ENCODE data around the gene ARSG. TPM values are rescaled to one million over a fixed set of nuclear protein-coding genes. Genes with fewer than 3 reads are reported as not detected.

Gene ARSG
- total and polyA plus RNA-seq, 9 of the 15 experiments (the other 6 are each of a cell fraction or from before 2014, with no cell fraction given), result 1.0 to 5.6 (median 1.8) TPM

- Histone ChIP-seq H3K27me3 (ENCODE audit: control insufficient read depth in 2 of 2, insufficient read depth in 2 of 2, low read length in 2 of 2) (no peaks in the 10 kb centered on the region), H4K20me1 (replicated peaks; ENCODE audit: control insufficient read depth, insufficient read depth, low read length) (no peaks in the 10 kb centered on the region), H3K36me3 (ENCODE audit: control insufficient read depth, insufficient read depth, low read length) (no peaks in the 10 kb centered on the region), H2AFZ (ENCODE audit: low read depth, low read length) (no peak overlapping the region), H3K27ac (ENCODE audit: extremely low read depth, low read depth, low read length) (no peak overlapping the region), H3K4me3 (no peak overlapping the region), H3K9me1 (ENCODE audit: control insufficient read depth, insufficient read depth, low read length) (no peaks in the 10 kb centered on the region), H3K9ac (ENCODE audit: insufficient read depth in 1 of 2, low read depth in 2 of 2, low read length in 2 of 2) (no peak overlapping the region), H3K4me2 (ENCODE audit: insufficient read depth, low read length) (no peak overlapping the region), H3K79me2 (ENCODE audit: control insufficient read depth, insufficient read depth, low read length) (no peaks in the 10 kb centered on the region), H3K9me3 (replicated peaks; ENCODE audit: control insufficient read depth, insufficient read depth, low read depth, low read length) (no peaks in the 10 kb centered on the region), H3K4me1 (replicated peaks in 1 of 2; ENCODE audit: control insufficient read depth in 2 of 2, insufficient read depth in 2 of 2, low read length in 2 of 2) (peaks cover 17 to 41% of the 10 kb centered on the region in 2 experiments)
- in situ Hi-C loops (cut with MboI) (no loop called here), intact Hi-C loops (cut with micrococcal nuclease) (no loop called here)
- POLR2A ChIA-PET, result interaction anchor here (0.8 kb wide), 1 partner anchor 12 kb away, joined by 3 read pairs; no protein-coding TSS in a partner anchor
- ATAC-seq (no peak), DNase-seq (ENCODE audit: extremely low read depth in 1 of 4, low spot score in 3 of 4) (no peak), FAIRE-seq (no peak)
- WGBS (ENCODE audit: insufficient coverage, low coverage, missing lambda C conversion rate), result 88% methylated on average over 2 of the region's 2 CpGs
- CTCF ChIA-PET (ENCODE audit: low intra/inter-chr PET ratio), result no interaction called here
- TF ChIP-seq ZBTB12 (CRISPR knock-in tag; IDR thresholded peaks at IDR 0.05), result no peak
- BruUV-seq (replicated peaks), result no TSS peak
Measured at GRCh38 chr17:68440526-68440925, 149.2 kb downstream of the ARSG start.

- POLR2A ChIA-PET, result interaction anchor here (0.6 to 1.2 kb wide), 4 partner anchors 9 to 295 kb away, joined by 3 read pairs; partner anchors contain the start of gene ARSG
Measured at GRCh38 chr17:68441070-68441770, 149.9 kb downstream of the ARSG start.

More at GRCh38 chr17:68441070-68441770, 149.9 kb downstream of the ARSG start:
- Histone ChIP-seq H3K9me1 (ENCODE audit: control insufficient read depth, insufficient read depth, low read length) (no peaks in the 10 kb centered on the region), H4K20me1 (replicated peaks; ENCODE audit: control insufficient read depth, insufficient read depth, low read length) (no peaks in the 10 kb centered on the region), H3K79me2 (ENCODE audit: control insufficient read depth, insufficient read depth, low read length) (no peaks in the 10 kb centered on the region), H3K36me3 (ENCODE audit: control insufficient read depth, insufficient read depth, low read length) (no peaks in the 10 kb centered on the region), H3K4me3 (no peak overlapping the region), H3K27ac (ENCODE audit: extremely low read depth, low read depth, low read length) (no peak overlapping the region), H3K27me3 (ENCODE audit: control insufficient read depth in 2 of 2, insufficient read depth in 2 of 2, low read length in 2 of 2) (no peaks in the 10 kb centered on the region), H2AFZ (ENCODE audit: low read depth, low read length) (peak overlapping the region; percentile 46), H3K4me2 (ENCODE audit: insufficient read depth, low read length) (peak overlapping the region; percentile 36; the same call in 1 of the 2 replicates), H3K9me3 (replicated peaks; ENCODE audit: control insufficient read depth, insufficient read depth, low read depth, low read length) (no peaks in the 10 kb centered on the region), H3K9ac (ENCODE audit: insufficient read depth in 1 of 2, low read depth in 2 of 2, low read length in 2 of 2) (peak overlapping the region in 1 of 2 experiments; percentile 61; a peak in 2 of 4 replicates), H3K4me1 (replicated peaks in 1 of 2; ENCODE audit: control insufficient read depth in 2 of 2, insufficient read depth in 2 of 2, low read length in 2 of 2) (peaks cover 11 to 35% of the 10 kb centered on the region in 2 experiments)
- ATAC-seq, result peak; percentile 70
- in situ Hi-C loops (cut with MboI), result no loop called here
- FAIRE-seq, result no peak
- intact Hi-C loops (cut with micrococcal nuclease), result no loop called here
- WGBS (ENCODE audit: insufficient coverage, low coverage, missing lambda C conversion rate), result 19% methylated on average over 14 of the region's 14 CpGs
- peak in 2 of 4 experiments; percentile 30 to 57 for DNase-seq (ENCODE audit: extremely low read depth in 1 of 4, low spot score in 3 of 4)
- CTCF ChIA-PET (ENCODE audit: low intra/inter-chr PET ratio), result interaction anchor here (0.7 kb wide), 1 partner anchor 20 kb away, joined by 3 read pairs; no protein-coding TSS in a partner anchor
- TF ChIP-seq MEIS2 (IDR thresholded peaks at IDR 0.05; ENCODE audit: partially characterized antibody) (peak; percentile 38), RCOR1 (IDR thresholded peaks at IDR 0.05; ENCODE audit: borderline replicate concordance in 1 of 2, low read depth in 2 of 2, low read length in 2 of 2) (peak in 1 of 2 experiments; percentile 23; a peak in 1 of 4 replicates), PKNOX1 (IDR thresholded peaks at IDR 0.05) (peak; percentile 61), CEBPG (CRISPR knock-in tag; IDR thresholded peaks at IDR 0.05) (no peak), CEBPG (tag; conservative IDR thresholded peaks at IDR 0.05 in 1 of 2, IDR thresholded peaks at IDR 0.05 in 1 of 2) (peak; percentile 50 to 53; a peak in 3 of 4 replicates), DPF2 (IDR thresholded peaks at IDR 0.05) (no peak), CEBPB (tag; IDR thresholded peaks at IDR 0.05) (peak; percentile 40; the same call in 1 of the 2 replicates), CBFA2T3 (IDR thresholded peaks at IDR 0.05) (peak; percentile 26), SRF (CRISPR knock-in tag; IDR thresholded peaks at IDR 0.05) (no peak), KAT2B (IDR thresholded peaks at IDR 0.05; ENCODE audit: low read depth, low read length) (no peak), CTBP1 (IDR thresholded peaks at IDR 0.05; ENCODE audit: borderline replicate concordance) (peak; percentile 19; the same call in 1 of the 2 replicates), ERF (CRISPR knock-in tag; IDR thresholded peaks at IDR 0.05) (no peak), NRF1 (conservative IDR thresholded peaks at IDR 0.05 in 1 of 2, IDR thresholded peaks at IDR 0.05 in 1 of 2) (peak; percentile 26 to 40; a peak in 3 of 4 replicates)
- BruUV-seq (replicated peaks), result no TSS peak
